Forelimb muscle (tissue), 1 donor: Measurements from ENCODE around the gene TOP1. TPM values are rescaled to one million over a fixed set of nuclear protein-coding genes. Genes with fewer than 3 reads are reported as not detected.

ENCODE experiments used
- DNase-seq: peaks from one replicate; pipeline ENCODE4 v3.0.0-alpha.2; 2013; ENCODE audit warnings: low read depth
- polyA plus RNA-seq: library from polyadenylated mRNA; unstranded; fragments of 120-200 nt; gene quantifications from one replicate; pipeline ENCODE4 v1.2.1, GENCODE V29; 2013; ENCODE audit not compliant: insufficient read length

Gene TOP1
- polyA plus RNA-seq, 1 donor: 49.6 TPM

DNA sequence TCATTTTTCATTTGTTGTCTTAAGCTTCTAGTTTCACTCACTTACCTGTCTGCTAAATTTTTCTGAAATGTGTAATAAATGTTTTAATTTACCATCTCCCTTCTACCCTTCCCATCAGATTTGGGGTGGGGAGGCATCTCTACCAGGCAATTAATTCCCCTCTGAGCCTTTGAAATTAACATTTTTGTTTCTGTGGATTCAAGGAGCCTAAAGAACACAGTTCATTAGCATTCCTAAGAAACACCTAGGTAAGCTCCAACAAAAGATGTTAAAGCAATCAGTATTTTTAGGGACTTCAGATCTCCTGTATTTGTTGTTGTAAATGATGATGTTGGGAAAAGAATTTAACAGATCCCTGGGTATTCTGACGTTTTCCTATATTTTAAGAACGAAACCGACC lies 6.6 kb downstream of the TOP1 start:
- DNase-seq: no peak

GRCh38 chr20:41037179-41037578 lies 8.6 kb downstream of the TOP1 start:
- no peak for DNase-seq

DNA sequence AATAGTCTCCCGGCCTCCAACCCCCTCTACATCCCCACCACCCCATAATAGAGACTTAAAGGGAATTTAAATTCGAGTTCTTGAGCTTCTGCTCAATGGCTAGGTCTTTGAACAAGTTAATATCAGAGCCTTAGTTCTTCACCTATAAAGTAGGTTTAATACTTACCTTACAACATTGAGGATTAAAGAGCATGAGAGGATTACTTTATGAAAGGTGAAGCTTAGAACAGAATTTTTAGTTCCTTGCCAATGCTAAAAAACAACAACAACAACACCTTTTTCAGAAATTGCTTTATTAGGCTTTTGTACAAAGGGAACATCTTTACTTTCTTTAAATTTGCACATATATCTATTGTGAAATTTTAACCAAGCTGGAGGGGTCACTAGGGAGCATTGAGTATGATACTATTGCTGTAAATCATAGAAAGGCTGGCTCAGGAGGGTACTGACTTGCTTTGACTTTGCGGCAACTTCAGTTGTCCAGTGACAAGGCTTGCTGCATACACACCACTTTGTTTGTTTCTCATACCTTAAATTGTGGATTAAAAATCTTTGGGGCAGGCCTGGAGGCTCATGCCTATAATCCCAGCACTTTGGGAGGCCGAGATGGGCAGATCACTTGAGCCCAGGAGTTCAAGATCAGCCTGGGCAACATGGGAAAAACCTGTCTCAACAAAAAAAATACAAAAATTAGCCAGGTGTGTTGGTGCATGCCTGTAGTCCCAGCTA lies 9.7 kb downstream of the TOP1 start:
- DNase-seq: no peak

- no peak for DNase-seq
Measured at GRCh38 chr20:41038878-41039404, 10.3 kb downstream of the TOP1 start.

DNA sequence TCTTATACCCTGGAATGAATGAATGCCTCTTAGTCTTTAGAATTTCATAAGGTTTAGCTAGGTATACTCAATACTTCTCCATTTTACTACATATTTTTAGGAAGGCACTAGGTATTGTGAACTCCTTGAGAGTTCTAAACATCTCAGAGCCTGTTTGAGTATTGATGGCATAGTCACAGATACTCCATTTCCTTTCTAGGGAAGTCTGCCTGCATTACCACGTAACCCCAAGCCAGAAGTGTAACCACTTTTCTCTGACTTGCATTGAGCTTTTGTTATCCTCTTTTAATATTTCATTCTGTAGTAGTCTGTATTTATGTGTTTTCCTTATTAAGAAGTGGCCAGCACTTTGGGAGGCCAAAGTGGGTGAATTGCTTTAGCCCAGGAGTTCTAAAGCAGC lies 12.2 kb downstream of the TOP1 start:
- DNase-seq: no peak

- DNase-seq: no peak
Measured at GRCh38 chr20:41041693-41042092, 13.1 kb downstream of the TOP1 start.

GRCh38 chr20:41044409-41045062 lies 15.9 kb downstream of the TOP1 start:
- DNase-seq: no peak

- no peak for DNase-seq
Measured at GRCh38 chr20:41045671-41046070, 17.0 kb downstream of the TOP1 start.

DNA sequence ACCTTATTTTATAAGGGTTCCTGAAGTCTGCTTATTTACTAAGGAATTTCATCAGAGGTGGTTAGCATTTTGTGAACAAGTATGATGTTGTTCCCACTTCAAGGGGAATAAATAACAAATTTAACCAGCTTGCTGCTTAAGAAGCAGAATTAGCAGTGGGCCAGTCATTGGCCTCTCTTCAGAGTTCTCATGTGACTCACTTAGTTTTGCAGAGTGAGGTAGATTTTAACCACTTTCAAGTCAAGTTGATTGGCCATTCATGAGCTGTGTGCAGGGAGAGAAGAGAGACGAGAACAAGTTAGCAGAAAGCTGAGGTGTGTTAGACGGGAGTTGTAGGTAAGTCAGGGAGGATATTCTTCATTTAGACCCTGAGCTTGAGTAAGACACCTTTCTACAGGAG lies 18.1 kb downstream of the TOP1 start:
- DNase-seq: no peak

DNA sequence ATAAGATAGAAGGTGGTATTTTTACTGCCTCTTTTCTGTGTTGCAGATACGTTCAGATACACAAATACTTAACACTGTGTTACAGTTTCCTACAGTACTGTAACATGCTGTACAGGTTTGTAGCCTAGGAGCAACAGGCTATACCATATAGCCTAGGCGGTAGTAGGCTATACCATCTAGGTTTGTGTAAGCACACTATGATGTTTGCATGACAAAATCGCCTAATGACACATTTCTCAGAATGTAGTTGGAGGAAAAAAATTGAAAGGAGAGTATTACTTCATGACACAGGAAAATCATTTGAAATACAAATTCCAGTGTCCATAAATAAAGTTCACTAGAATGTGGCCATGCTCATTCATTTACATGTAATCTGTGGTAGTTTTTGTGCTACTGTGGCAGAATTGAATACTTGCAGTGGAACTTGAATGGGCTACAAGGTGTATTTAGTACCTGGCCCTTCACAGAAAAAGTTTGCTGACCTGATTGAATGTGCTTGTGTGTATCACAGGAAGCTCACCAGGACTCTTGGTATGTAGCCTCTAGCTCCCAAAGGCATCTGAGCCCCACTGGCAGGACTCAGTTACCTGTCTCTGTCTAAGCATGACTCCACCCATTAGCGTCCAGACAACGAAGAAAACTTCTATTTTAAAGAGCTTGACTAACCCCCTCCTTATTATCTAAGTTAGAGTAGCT lies 18.8 kb downstream of the TOP1 start:
- no peak for DNase-seq

- no peak for DNase-seq
Measured at GRCh38 chr20:41047975-41048305, 19.3 kb downstream of the TOP1 start.

DNA sequence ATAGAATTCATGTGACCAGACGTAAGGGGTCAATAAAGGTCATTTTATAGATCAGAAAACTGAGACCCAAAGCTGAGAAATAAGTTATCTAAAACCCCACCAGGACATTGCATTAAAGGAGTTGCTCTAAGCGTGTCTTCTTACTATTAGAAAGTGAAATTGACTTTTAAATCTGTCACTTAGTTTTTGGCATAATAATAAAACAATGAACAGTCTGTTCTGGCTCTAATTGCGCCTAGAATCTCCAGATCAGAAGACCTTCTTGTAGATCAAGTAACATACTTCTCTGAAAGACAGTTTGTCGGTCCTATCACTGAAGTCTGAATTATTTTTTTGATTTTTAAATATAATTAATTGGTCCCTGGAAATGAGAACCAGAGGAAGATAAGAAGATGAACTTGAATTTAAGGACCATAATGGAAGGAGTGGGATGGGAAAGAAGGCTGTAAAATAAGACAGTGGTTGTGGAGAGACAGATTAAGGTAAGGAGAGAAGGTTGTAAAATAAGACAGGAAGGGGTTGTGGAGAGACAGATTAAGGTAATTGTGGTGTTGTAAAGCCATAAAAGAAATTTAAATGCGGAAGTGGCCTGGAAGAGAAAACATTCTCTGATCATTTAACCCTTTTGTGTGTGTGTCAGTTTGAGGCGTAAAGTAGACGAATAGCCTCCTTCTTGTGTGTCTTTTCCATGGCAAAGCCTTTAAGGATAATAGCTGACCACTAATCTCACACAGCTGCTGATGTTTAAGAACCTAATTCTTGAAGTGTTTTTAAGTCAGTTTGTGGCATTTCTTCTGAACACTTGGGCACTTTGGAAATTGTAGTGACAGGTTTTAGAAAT lies 20.1 kb downstream of the TOP1 start:
- no peak for DNase-seq

- DNase-seq: no peak
Measured at GRCh38 chr20:41049451-41049850, 20.8 kb downstream of the TOP1 start.

DNA sequence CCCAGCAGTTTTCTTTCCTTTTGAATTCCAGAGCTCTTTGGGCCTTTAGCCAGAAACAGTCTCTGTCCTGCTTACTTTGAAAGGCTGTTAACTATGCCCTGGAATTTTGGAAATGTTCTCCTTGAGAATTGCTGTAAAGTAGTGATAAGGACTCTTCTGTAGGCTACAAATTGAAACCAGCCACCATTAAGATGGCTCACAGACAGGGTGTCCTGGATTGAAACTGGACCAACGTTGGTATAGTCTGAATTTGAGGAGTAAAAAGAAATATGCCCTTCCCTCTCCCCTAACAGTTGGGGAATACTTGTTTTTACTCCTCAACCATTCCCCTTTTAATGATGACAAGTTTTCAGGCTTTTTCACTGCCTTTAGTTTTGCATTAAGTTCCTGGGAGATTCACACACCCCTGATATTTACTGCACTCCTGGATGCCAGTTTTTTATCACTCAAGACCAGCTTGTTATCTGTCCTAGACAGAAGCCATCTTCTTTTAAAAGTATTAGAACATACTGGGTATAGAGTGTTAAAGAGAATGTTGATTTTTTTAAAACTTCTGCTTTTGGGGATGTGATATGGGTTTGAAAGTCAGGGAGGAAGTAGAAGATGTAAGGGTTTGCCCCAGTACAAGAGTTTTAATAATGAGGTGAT lies 21.9 kb downstream of the TOP1 start:
- DNase-seq: no peak

GRCh38 chr20:41051009-41051825 lies 22.6 kb downstream of the TOP1 start:
- DNase-seq: no peak

- no peak for DNase-seq
Measured at GRCh38 chr20:41052742-41053419, 24.3 kb downstream of the TOP1 start.

- DNase-seq: no peak
Measured at GRCh38 chr20:41054070-41054846, 25.6 kb downstream of the TOP1 start.

DNA sequence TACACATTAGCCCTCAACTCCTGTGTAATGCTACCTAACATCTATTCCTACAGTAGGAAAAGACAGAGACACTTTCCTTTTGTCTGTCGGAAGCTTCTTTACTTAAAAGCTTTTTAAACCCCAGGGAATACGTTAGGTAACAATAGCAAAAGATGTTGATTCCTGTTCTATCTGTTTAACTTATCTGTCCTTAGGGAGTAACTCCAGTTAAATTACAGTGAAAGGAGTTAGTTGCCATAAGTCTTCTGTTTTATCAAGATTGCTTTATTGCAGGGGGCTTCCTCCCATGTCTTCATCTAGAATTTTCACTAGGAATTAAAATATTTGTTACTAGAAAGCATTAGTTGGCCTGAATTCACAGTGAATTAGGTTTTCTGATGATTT lies 26.2 kb downstream of the TOP1 start:
- DNase-seq: no peak

GRCh38 chr20:41055679-41056078 lies 27.1 kb downstream of the TOP1 start:
- DNase-seq: no peak
